Measurements from ENCODE around the gene ISG20.
"Not testable (repeated sequence)": the region's sequence is repeated elsewhere in the genome, so short reads cannot be mapped to it uniquely, and the experiment has no call there.

ISG20 gene

DNA sequence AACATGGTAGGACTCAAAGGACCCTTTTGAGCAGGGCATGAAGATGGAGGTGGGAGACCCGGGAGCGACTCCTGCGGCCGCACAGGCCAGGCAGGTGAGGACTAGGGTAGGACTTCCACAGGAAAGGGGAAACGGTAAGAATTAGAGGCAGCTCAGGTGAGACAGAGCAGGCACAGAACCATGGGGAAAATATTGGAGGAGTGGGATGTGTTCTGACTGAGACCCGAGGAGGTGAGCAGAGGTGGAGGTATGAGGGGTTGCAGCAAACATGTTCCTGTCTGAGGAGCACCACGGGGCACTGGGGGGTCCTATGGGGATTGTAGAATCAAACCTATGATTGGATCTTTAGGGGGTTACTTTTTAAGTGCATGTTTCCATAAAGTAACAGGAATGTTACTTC lies 1.4 kb upstream of the ISG20 start:
- DNase-seq = no peak

DNA sequence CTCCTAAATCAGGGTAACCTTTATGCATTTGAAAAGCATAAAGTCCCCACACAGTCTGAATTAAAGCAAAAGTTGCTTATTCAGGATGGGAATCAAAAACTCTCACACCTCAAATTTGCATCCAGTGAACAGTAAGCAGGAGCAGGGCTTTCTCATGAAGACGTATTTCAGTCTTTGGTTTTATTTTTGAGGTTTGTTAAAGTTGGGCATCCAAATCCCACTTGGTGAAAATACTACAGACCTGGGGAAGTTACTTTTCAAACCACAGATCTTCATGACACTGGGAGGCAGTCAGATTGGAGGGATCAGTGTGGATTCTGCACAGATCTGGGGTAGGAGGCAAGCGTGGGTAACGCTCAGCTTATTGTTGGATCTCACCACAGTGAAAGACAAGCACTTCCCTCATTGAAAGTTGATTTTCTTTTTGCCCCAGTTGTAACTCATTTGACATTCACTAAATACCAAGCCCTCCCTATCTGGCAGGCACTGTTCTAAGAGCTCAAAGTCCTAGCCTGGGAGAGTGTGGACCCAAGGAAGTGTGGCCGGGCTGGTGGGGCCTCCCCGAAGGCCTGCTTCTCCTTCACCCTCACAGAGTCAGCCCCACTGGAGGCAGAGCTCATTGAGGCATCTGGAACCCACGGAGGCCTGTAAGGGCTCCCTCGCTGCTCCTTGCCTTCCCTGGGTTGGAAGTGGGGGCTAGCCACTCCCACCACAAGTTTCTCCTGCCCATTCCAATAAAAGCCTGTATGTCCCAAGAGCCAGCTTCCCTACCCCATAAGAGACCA lies 783 bp upstream of the ISG20 start:
- no peak for DNase-seq

DNA sequence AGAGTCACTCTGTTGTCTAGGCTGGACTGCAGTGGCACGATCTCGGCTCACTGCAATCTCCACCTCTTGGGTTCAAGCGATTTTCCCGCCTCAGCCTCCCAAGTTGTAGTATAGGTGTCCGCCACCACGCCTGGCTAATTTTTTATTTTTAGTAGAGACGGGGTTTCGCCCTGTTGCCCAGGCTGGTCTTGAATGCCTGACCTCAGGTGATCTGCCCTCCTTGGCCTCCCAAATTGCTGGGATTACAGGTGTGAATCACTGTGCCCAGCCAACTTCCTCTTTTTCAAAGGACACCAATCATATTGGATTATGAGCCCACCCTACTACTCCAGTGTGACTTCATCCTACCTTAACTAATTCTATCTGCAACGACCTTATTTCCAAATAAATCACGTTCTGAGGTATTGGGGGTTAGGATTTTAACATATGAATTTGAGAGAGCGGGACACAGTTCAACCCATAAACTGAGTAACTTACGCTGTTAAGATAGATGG lies 3.2 kb downstream of the ISG20 start:
- no peak for DNase-seq

DNA sequence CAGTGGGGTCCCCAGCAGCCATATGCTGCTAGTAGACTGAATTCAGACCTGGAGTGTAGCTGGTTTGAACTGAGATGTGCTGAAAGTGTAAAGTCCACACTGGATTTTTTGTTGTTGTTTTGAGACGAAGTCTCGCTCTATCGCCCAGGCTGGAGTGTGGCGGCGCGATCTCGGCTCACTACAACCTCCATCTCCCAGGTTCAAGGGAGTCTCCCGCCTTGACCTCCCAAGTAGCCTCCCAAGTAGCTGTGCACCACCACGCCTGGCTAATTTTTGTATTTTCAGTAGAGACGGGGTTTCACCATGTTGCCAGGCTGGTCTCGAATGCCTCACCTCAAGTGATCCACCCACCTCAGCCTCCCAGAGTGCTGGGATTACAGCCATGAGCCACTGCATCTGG lies 3.7 kb downstream of the ISG20 start:
- not testable (repeated sequence) for DNase-seq

DNA sequence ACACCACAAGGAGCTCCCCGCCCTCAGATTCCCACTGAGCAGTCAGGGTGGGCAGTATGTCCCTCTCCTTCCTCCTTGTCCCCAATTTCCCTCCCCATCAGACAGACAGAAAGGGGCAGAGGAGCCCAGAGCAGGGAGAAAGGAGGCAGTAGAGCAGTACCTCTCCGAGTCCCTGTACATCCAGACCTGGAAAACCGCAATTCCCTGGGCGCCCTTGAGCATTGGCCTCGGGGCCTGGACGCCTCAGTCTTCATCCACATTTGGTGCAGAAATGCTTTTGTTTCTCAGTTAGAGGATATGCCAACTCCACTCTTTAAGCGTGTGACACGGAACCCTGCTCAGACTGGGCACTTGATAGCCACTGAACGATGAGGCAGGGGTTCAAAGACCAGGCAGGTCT lies 5.9 kb downstream of the ISG20 start:
- no peak for DNase-seq

DNA sequence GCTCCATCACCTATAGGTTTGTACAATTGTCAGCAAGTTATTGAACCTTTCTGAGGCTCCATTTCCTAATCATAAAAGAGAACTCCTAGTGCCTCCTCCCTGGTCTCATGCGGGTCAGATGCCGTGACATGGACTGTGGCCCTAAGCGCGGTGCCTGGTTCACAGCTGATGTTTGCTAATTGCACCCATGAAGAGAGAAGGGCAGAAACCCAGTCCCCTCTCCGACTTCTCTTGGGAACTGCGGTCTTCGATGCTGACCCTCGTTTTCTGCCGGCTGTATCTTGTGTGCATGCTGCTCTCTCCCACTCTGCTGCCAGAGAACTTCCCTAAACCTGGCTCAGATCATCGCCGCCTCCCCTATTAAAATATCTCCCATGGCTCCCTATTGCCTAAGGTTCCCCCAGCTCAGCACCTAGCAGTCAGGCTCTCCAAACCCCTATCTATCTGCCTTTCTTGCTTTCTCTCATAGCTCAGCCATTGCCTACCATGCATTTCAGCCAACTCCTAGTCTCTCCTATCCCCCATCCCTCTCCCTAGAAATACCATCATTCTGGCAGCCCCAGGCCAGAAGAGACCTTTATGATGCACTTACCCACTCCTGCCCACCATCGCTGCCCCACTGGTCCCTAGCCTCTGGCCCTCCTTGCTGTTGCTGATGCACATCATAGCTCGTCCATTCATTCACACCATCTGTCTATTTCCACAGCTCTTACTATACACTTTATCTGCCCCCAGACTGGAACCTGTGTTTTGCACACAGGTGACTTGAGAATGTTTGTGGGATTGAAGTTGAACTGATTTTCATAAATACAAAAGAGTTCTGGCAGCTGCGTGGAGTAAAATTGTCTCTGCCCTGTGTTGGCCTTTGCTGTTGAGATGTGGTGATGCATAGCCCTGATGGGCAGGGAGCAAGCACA lies 6.6 kb downstream of the ISG20 start:
- no peak for DNase-seq

DNA sequence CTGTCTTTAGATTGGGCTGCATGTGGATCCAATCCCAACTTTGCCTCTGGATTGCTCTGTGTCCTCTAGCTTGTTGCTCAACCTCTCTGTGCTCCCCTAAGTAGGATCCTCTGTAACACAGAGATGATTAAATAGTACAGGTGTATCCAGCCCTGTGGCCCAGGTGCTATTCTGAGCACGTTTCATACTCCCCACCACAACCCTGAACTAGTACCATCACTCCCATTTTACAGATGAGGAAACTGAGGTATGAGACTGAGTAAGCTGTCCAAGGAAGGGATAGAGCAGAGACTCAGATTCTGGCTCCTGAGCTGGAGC lies 7.2 kb downstream of the ISG20 start:
- no peak for DNase-seq

DNA sequence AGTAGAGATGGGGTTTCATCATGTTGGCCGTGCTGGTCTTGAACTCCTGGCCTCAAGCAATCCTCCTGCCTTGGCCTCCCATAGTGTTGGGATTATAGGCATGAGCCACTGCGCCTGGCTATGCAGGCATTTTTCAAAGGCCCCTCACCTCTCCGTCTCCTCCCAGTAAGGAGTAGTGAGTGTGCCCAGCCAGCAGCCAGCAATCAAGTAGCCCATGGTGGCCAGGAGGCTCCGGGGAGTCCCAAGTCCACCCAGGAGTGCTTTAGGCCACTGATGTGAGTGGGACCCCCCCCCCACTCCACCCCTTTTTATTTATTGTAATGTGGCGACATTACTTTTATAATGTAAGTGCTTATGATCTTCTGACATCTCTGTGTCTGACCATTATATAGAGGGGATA lies 8.1 kb downstream of the ISG20 start:
- DNase-seq = no peak

DNA sequence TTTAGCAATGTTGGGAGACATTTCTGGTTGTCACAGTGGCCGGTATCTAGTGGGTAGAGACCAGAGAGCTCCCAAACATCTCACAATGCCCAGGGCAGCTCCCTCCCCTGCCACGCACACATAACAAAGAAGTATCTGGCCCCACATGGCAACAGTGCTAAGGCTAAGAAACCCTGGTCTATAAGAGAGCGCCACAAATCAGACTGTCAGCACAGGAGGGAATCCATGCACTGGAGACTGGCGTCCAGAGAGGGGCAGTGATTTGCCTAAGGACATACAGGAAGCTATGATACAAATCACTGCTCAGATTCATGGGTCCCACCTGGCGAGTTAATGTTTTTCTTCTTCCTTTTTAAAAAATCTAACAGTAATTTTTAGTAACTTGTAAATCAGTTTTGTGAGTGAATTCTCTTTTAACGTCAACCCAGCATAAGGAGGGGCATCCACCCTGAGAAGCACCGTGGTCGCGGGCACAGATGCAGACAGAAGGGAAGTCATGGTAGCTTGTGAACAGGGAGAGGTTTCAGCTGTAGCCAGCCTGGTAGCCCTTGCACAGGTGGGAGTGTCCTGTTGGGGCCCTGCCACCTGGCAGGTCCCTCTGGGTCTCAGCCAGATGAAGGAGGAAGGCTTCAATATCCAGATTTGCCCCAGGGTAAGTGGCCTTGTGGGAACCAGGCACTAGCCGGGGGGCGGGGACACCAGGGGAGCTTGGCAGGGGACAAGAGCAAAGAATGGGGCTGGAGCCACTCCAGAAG lies 8.7 kb downstream of the ISG20 start:
- no peak for DNase-seq

DNA sequence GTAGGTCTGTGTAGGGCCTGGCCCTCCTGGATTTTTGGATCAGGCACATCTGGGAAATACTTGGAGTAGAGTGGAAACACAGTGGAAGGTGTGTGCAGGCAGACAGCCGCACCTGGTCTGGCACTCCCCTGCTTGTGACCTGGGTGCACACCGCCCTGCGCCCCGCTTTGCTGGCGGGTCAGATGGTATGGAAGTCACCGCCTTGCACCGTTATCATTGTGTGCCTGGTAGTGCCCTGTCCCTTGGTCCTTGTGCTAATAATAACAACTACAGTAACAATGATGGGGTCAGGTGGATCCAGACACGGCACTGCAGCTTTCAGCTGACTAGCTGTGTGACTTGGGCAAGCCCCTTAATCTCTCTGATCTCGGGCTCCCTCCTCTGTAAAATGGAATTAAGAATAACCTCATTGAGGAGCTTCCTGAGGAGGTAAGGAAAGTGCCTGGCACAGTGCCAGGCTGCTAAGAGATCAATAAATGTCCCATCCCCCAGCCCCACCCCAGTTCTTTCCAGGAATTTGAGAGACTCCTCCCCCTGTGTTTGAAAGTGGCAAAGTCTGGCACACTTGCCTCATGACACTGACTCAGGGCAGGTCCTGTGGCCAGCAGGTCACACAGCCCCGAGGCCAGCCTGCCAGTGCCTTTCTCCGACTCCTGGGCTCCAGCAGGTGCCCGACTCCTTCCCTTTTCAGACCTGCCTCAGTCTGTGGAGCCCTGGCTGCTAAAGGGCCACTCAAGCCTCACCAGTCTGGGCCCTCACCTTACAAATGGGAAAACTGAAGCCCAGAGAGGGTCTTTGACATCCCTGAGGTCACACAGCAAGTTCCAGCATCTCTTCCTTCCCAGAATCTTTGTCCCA lies 9.8 kb downstream of the ISG20 start:
- peak in 1 of 2 experiments; percentile 43 for DNase-seq

DNA sequence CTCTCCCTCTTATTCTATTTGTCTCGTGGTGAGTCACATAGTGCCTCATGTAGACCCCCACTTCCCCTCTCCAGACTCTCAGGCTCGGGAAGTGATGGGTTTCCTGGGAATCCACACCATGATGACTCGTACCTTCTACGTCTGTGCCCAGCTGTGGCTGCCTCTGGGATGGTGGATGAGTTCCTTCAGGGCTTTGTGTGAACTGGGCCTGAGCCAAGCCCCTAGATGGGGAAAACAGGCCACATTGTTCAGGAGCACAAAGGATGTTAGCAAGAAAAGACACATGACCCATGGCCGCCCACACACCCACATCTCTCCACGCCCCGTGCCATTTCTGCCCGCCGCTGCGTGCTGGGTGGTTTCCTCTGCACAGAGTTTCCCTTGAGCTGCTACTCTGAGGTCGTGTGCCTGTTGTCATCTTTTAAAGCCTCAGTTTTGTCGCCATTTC lies 10.5 kb downstream of the ISG20 start:
- peak; percentile 71 to 72 for DNase-seq

DNA sequence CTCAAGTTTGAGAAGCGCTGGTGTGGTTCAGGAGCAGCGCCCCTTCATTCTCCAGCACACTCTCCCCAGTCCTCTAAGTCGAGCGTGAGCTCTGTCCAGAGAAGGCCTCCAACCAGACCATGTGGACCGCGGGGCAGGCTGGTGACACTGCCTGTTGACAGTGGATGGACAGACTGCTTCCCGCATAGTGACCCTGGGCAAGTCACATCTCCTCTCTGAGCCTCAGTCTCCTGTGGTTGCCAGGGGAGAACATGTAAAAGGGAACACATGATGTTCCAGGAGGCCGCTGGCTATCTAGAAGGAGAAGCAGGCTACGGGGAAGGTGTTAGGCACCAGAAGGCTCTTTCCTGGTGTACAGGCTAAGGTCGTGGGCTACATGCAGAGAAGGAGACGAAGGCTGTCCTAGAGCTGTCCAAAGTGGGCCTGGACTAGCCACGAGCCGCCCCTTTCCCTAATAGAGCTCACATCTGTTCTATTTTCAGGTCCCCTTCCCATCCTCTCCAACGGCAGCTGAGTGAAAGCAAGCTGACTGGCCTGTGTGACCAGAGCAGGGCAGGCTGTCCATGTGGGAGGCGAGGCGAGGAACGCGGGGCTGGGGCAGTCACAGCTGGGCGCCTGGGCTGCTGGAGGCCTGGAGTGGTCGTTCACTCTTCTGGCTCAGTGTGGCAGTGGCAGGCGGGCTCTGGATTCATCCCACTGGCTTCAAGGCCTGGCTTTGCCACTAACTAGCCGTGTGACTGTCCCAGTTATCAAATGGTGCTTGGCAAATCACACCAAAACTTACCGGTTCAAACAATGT lies 11.1 kb downstream of the ISG20 start:
- no peak for DNase-seq

DNA sequence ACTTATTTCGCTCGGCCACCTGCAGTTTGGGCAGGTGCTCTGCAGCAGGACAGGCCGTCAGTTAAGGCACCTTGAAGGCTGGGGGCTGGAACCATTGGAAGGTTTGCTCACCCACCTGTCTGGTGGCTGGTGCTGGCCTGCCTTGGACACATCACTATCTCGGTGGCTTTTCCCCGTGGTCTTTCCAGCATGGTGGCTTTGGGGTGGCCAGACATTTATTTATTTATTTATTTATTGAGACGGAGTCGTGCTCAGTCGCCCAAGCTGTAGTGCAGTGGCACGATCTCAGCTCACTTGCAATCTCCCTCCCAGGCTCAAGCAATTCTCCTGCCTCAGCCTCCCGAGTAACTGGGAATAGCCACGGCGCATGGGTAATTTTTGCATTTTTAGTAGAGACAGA lies 11.7 kb downstream of the ISG20 start:
- DNase-seq = no peak

DNA sequence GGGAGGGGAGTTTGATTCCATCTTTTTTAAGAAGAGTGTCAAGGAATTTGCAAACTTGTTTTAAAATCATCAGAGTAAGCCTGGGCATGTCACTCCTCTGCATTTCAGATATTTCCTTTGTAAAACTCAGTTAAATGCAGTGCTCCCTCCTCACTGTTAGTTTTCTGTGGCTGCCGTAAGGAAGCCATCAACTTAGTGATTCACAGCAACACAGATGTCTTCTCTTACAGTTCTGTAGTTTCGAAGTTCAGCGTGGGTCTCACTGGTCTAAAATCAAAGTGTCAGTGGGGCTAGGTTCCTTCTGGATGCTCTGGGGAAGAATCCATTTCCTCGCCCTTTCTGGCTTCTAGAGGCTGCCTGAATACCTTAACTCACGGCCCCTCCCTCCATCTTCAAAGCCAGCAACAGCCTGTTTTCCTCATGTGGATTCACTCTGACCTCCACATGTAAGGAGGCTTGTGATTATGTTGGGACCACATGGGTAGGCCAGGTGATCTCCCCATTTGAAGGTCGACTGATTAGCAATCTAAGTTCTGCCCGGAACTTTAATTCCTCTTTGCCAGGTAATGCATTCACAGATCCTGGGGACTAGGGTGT lies 12.4 kb downstream of the ISG20 start:
- no peak for DNase-seq

DNA sequence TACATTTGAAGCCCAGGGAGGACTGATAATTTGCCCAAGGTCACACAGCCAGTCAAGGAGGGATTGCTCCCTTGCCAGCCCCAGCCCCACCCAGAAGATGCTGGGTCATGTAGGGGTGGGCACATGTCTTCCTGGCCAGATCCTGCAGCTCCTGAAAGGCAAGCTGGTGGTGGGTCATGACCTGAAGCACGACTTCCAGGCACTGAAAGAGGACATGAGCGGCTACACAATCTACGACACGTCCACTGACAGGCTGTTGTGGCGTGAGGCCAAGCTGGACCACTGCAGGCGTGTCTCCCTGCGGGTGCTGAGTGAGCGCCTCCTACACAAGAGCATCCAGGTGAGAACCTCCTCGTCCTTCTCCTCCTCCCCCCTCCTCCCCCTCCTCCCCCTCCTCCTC lies 13.2 kb downstream of the ISG20 start:
- DNase-seq = no peak

DNA sequence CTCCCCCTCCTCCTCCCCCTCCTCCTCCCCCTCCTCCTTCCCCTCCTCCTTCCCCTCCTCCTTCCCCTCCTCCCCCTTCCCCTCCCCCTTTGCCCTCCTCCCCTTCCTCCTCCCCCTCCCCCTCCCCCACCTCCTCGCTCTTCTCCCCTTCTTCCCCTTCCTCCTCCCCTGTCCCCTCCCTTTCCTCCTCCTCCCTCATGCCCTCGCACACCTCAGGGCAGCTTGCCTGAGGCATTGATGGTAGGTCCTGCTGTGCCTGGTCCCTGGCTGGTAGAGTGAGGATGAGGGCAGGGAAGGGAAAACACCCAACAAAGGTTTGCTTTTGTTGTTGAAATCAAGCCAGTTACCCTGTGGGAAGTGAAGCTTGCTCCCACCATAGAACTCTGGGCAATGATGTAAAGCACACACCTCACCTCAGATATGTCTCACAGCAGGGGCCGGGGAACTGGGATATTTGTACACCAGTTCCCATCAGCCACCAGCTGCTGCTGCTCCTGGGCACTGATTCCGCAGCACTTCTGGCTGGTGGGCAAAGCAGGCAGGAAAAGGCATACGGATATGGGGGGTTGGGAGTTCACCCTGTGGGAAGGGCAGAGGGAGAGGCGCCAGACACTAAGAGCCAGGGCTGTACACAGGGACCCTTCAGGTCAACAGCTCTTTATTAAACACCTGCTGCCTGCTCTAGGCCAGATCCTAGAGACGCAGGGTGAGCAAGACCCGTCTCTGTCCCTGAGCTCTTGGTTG lies 13.8 kb downstream of the ISG20 start:
- no peak for DNase-seq

DNA sequence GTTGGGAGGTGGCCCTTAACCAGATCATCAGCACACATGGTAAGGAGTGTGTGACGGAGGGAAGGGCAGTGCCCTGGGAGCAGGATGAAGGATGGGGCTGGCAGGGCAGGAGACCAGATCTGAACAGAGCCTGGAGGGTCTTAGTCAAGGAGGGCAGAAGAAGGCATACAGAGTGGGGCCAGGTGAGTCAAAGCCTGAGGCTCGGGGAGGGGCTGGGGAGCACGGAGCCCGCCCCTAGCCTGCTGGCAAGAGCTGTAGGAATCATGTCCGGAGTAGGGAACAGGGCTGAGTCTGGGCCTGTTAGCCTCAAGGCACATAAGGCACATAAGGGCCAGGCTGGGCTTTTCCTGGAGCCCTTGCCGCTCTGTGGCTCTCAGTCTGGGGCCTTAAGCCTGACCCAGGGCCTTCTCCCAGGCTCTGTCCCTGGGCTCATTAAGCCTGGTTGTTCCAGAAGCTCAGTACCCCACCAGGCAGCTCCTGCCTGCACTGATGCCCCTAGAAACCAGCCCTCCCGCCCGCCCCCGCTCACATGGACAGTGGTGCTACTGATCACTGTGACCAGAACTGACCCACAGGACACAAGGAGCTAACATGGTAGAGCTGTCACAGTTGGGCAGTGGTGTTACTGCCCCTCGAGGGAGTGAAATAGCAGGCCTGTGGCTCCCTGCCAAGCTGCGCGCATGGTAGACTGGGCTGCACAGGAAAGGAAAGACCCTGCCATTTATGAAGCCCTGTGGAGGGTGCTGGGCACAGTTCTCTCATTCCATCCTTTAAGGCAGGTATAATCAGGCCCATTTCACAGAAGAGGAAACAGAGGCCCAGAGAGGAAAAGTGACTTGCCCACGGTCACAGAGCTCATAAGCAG lies 14.6 kb downstream of the ISG20 start:
- DNase-seq = no peak

DNA sequence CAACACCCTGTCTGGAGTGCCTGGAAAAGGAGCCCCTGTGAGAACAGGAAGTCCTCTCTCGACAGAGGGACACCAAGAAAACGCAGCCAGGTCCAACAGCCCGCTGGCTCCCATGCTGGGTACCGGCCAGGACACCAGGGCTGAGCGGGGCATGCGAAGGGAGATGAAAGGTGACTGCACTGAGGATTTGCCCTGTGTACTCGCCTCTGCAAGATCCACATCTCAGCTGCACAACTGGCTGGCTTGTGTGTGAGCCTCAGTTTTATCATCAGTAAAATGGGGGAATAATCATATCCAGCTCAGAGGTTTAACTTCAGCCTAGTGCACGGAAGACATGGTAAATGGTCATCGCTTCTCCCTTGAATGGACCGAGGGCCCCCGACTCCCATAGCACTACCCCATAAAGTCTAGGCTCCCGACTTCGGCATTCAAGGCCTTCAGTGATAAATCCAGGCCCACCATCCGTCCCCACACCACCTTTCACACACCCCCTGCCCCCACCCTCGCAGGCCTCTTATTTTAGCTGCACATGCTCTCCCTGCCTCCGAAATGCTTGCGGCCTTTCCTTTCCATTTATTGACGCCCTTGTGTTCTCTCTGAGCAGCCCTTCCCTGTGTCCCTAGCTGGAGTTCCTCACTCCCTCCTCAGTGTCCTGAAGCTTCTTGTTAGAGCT lies 15.8 kb downstream of the ISG20 start:
- no peak for DNase-seq

DNA sequence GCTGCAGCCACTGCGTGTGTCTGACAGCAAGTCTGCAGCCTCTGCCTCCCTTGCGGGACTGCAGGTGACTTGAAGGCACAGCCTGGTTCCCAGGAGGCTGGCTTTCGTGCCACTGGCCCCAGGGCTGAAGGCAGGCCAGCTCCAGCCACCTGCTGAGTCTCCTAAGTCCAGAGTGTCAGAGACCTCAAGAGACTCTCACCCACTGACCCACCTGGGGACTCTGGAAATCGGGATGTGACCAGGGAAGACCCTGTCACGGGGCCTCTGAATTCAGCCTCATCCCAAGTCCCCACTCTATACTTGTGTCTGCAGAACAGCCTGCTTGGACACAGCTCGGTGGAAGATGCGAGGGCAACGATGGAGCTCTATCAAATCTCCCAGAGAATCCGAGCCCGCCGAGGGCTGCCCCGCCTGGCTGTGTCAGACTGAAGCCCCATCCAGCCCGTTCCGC lies 16.3 kb downstream of the ISG20 start:
- DNase-seq = no peak
